DMS79 treated with DMSO at 0.1 percent for 48 hours (cell line): Measurements from ENCODE around the gene MTMR12.

Experiments
- DNase-seq: peaks from one replicate; lab custom pipeline; 2025; lab: John Stamatoyannopoulos, UW

The MTMR12 gene

GRCh38 chr5:32312595-32313332 is at the start of gene MTMR12:
MTMR12 (minus strand) TSS chr5:32312939; CDS start chr5:32312838, 101 bp downstream.
- peak; percentile 99 for DNase-seq

GRCh38 chr5:32362527-32362926 is 49.8 kb upstream of the MTMR12 start:
- no peak for DNase-seq

GRCh38 chr5:32360906-32361305 is 48.2 kb upstream of the MTMR12 start:
- DNase-seq = no peak

GRCh38 chr5:32358611-32359010 is 45.9 kb upstream of the MTMR12 start:
- DNase-seq = no peak

GRCh38 chr5:32357658-32358057 is 44.9 kb upstream of the MTMR12 start:
- DNase-seq = no peak

- DNase-seq = no peak
Measured at GRCh38 chr5:32355686-32356085, 42.9 kb upstream of the MTMR12 start.

- DNase-seq = no peak
Measured at GRCh38 chr5:32353420-32353819, 40.7 kb upstream of the MTMR12 start.

- no peak for DNase-seq
Measured at GRCh38 chr5:32352685-32353084, 39.9 kb upstream of the MTMR12 start.

GRCh38 chr5:32346869-32347268 is 34.1 kb upstream of the MTMR12 start:
- no peak for DNase-seq

- no peak for DNase-seq
Measured at GRCh38 chr5:32343058-32343672, 30.4 kb upstream of the MTMR12 start.

GRCh38 chr5:32342656-32343055 is 29.9 kb upstream of the MTMR12 start:
- DNase-seq = peak; percentile 21

- DNase-seq = no peak
Measured at GRCh38 chr5:32339878-32340277, 27.1 kb upstream of the MTMR12 start.

GRCh38 chr5:32339198-32339597 is 26.5 kb upstream of the MTMR12 start:
- DNase-seq = peak; percentile 30

- no peak for DNase-seq
Measured at GRCh38 chr5:32332966-32333365, 20.2 kb upstream of the MTMR12 start.

- no peak for DNase-seq
Measured at GRCh38 chr5:32332361-32332760, 19.6 kb upstream of the MTMR12 start.

GRCh38 chr5:32331935-32332274 is 19.2 kb upstream of the MTMR12 start:
- no peak for DNase-seq

- DNase-seq = no peak
Measured at GRCh38 chr5:32331217-32331934, 18.6 kb upstream of the MTMR12 start.

GRCh38 chr5:32330126-32330971 is 17.6 kb upstream of the MTMR12 start:
- DNase-seq = no peak

GRCh38 chr5:32329395-32329834 is 16.7 kb upstream of the MTMR12 start:
- DNase-seq = no peak

- DNase-seq = no peak
Measured at GRCh38 chr5:32326216-32326772, 13.6 kb upstream of the MTMR12 start.

GRCh38 chr5:32325616-32326015 is 12.9 kb upstream of the MTMR12 start:
- no peak for DNase-seq

- DNase-seq = no peak
Measured at GRCh38 chr5:32325062-32325461, 12.3 kb upstream of the MTMR12 start.
